VCaP (cell line): ENCODE measurements around the gene C3orf38.
"Not testable (repeated sequence)": the region's sequence is repeated elsewhere in the genome, so short reads cannot be mapped to it uniquely, and the experiment has no call there.

Source experiments
- H3K27ac ChIP-seq: fragments of 450-650 bp; 2 replicates; pipeline ENCODE4 v1.5.1; 2017
- CTCF ChIP-seq: fragments of 450-650 bp; conservative IDR thresholded peaks from 2 replicates; pipeline ENCODE4 v1.5.1; 2017; ENCODE audit warnings: mild to moderate bottlenecking, moderate library complexity

Gene C3orf38

GRCh38 chr3:88166419-88166971 lies 16.7 kb downstream of the C3orf38 start:
- no peak overlapping the region for H3K27ac ChIP-seq
- no peak for TF ChIP-seq CTCF

- H3K27ac ChIP-seq, result no peak overlapping the region
- TF ChIP-seq CTCF, result no peak
Observed at GRCh38 chr3:88167173-88167572, 17.4 kb downstream of the C3orf38 start.

DNA sequence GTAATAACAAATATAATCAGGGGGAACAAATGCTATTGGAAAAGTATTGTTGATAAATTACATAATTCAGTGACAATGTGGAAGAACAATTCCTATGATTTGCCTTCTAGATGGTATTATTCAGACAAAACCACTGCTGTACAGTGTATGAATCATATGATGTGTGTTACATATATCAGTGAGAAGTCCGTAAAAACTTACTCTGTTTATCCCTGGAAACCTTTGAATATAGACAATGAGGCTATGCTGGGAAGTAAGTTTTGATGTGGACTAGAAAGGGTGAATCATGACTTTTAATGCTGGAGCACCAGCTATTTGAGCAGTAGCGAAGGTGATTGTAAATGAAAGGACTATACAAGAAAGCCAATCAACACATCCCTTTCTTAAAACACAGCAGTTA lies 17.9 kb downstream of the C3orf38 start:
- H3K27ac ChIP-seq, result no peak overlapping the region
- TF ChIP-seq CTCF, result no peak

- no peak for TF ChIP-seq CTCF
- no peak overlapping the region for H3K27ac ChIP-seq
Observed at GRCh38 chr3:88168171-88168570, 18.4 kb downstream of the C3orf38 start.

DNA sequence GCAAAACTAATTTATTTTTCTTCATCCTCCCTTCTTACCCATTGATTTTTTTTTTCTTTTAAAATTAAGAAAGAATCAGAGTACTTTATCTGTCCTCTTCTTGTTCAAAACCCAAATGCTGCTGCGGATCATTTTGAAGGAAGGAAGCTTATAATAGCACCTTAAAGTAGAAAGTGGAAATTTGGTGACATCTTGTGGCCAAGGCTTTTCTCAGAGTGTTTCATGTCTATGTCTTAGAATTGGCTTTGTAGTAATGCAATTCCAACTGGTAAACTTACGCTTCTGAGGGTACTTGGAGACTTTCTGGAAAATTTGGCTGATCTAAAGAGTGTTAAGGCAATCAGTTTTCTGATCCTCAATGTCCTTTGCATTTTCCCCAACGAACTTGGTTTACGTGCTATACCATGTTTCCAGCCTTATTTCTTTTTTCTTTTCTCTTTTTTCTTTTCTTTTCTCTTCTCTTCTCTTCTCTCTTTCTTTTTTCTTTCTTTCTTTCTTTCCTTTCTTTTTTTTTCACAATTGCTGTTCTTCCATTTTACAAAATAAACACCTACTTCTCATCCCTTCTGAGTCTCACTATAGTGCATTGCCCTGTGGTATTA lies 30.7 kb downstream of the C3orf38 start:
- peak; percentile 83 for TF ChIP-seq CTCF
- H3K27ac ChIP-seq, result no peak overlapping the region

- H3K27ac ChIP-seq, result not testable (repeated sequence)
Observed at GRCh38 chr3:88182165-88182918, 32.6 kb downstream of the C3orf38 start.

DNA sequence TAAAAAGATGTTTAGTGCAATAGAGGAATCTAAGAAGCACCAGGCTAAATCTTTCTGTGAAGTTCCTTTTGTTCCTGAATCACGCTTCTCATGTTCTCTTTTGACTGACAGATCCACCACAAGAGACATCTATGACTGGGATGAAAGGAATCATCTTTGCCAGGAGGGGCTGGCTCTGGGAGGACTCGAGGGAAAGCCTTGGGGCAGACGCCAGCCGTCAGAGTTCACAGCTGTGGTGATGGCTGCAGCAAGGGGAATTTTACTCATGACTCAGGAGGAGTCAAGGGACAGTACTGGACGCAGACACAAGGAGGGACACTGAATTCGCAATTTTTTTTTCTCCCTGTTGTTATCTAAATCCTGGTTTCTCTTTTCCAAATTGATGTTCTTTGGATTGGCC lies 38.7 kb downstream of the C3orf38 start:
- no peak overlapping the region for H3K27ac ChIP-seq
- TF ChIP-seq CTCF, result no peak

GRCh38 chr3:88189361-88189810 lies 39.6 kb downstream of the C3orf38 start:
- no peak overlapping the region for H3K27ac ChIP-seq
- TF ChIP-seq CTCF, result no peak
